IPS-20b (cell line): ENCODE results near the gene NTN4.
"Not testable (repeated sequence)": the region's sequence is repeated elsewhere in the genome, so short reads cannot be mapped to it uniquely, and the experiment has no call there.

Experiments used
- H3K27ac ChIP-seq: one replicate; pipeline ENCODE4 v1.5.1; 2013; ENCODE audit warnings: low read length
- H3K27me3 ChIP-seq: 2 replicates; pipeline ENCODE4 v1.6.1; 2013; ENCODE audit warnings: mild to moderate bottlenecking, low read length, inconsistent platforms; ENCODE audit not compliant: insufficient read depth
- H3K36me3 ChIP-seq: 2 replicates; pipeline ENCODE4 v1.6.1; 2013; ENCODE audit warnings: low read depth, mild to moderate bottlenecking, inconsistent platforms, low read length, moderate library complexity; ENCODE audit not compliant: insufficient read depth
- H3K4me1 ChIP-seq: 2 replicates; pipeline ENCODE4 v1.6.1; 2013; ENCODE audit warnings: mild to moderate bottlenecking, control low read depth, inconsistent platforms, low read length, moderate library complexity; ENCODE audit not compliant: insufficient read depth
- H3K4me3 ChIP-seq: 2 replicates; pipeline ENCODE4 v1.5.1; 2013; ENCODE audit warnings: mild to moderate bottlenecking, low read length, inconsistent platforms
- H3K9ac ChIP-seq: 2 replicates; pipeline ENCODE4 v1.6.1; 2013; ENCODE audit warnings: low read depth, mild to moderate bottlenecking, inconsistent platforms, low read length, moderate library complexity
- H3K9me3 ChIP-seq: 2 replicates; pipeline ENCODE4 v1.6.1; 2013; ENCODE audit warnings: mild to moderate bottlenecking, low read depth, low read length, inconsistent platforms; ENCODE audit not compliant: insufficient read depth

The NTN4 gene

GRCh38 chr12:95766356-95767019 is 24.1 kb downstream of the NTN4 start:
- no peak overlapping the region for H3K4me3 ChIP-seq
- H3K36me3 ChIP-seq, result no peaks in the 10 kb centered on the region
- H3K27ac ChIP-seq, result no peak overlapping the region
- H3K27me3 ChIP-seq, result no peaks in the 10 kb centered on the region
- no peaks in the 10 kb centered on the region for H3K4me1 ChIP-seq
- no peaks in the 10 kb centered on the region for H3K9me3 ChIP-seq
- no peak overlapping the region for H3K9ac ChIP-seq

- Histone ChIP-seq H3K4me3 (no peak overlapping the region), H3K4me1 (no peaks in the 10 kb centered on the region), H3K27me3 (no peaks in the 10 kb centered on the region), H3K27ac (no peak overlapping the region), H3K9me3 (no peaks in the 10 kb centered on the region), H3K9ac (no peak overlapping the region), H3K36me3 (no peaks in the 10 kb centered on the region)
Observed at GRCh38 chr12:95764848-95765247, 25.7 kb downstream of the NTN4 start.

- Histone ChIP-seq H3K9ac (no peak overlapping the region), H3K27me3 (no peaks in the 10 kb centered on the region), H3K36me3 (no peaks in the 10 kb centered on the region), H3K4me3 (no peak overlapping the region), H3K4me1 (no peaks in the 10 kb centered on the region), H3K9me3 (no peaks in the 10 kb centered on the region; the same call in 1 of the 2 replicates), H3K27ac (no peak overlapping the region)
Observed at GRCh38 chr12:95763809-95764253, 26.7 kb downstream of the NTN4 start.

GRCh38 chr12:95762123-95762785 is 28.3 kb downstream of the NTN4 start:
- H3K4me3 ChIP-seq, result no peak overlapping the region
- H3K9me3 ChIP-seq, result no peaks in the 10 kb centered on the region; the same call in 1 of the 2 replicates
- no peak overlapping the region for H3K9ac ChIP-seq
- no peak overlapping the region for H3K27ac ChIP-seq
- H3K27me3 ChIP-seq, result no peaks in the 10 kb centered on the region
- no peaks in the 10 kb centered on the region for H3K36me3 ChIP-seq
- no peaks in the 10 kb centered on the region for H3K4me1 ChIP-seq

- Histone ChIP-seq H3K4me3 (no peak overlapping the region), H3K9ac (no peak overlapping the region), H3K27ac (no peak overlapping the region), H3K36me3 (no peaks in the 10 kb centered on the region), H3K4me1 (peaks cover 8% of the 10 kb centered on the region), H3K27me3 (no peaks in the 10 kb centered on the region), H3K9me3 (no peaks in the 10 kb centered on the region; the same call in 1 of the 2 replicates)
Observed at GRCh38 chr12:95760371-95760770, 30.2 kb downstream of the NTN4 start.

- Histone ChIP-seq H3K4me3 (no peak overlapping the region), H3K9me3 (no peaks in the 10 kb centered on the region; the same call in 1 of the 2 replicates), H3K27ac (no peak overlapping the region), H3K36me3 (no peaks in the 10 kb centered on the region), H3K4me1 (peaks cover 14% of the 10 kb centered on the region), H3K9ac (no peak overlapping the region), H3K27me3 (no peaks in the 10 kb centered on the region)
Observed at GRCh38 chr12:95759718-95760117, 30.8 kb downstream of the NTN4 start.

- no peaks in the 10 kb centered on the region for H3K36me3 ChIP-seq
- H3K4me3 ChIP-seq, result no peak overlapping the region
- no peaks in the 10 kb centered on the region for H3K27me3 ChIP-seq
- no peak overlapping the region for H3K9ac ChIP-seq
- H3K9me3 ChIP-seq, result no peaks in the 10 kb centered on the region; the same call in 1 of the 2 replicates
- H3K27ac ChIP-seq, result no peak overlapping the region
- peaks cover 16% of the 10 kb centered on the region for H3K4me1 ChIP-seq
Observed at GRCh38 chr12:95759039-95759438, 31.5 kb downstream of the NTN4 start.

- no peak overlapping the region for H3K4me3 ChIP-seq
- no peaks in the 10 kb centered on the region for H3K27me3 ChIP-seq
- no peak overlapping the region for H3K27ac ChIP-seq
- no peak overlapping the region for H3K9ac ChIP-seq
- peaks cover 16% of the 10 kb centered on the region for H3K4me1 ChIP-seq
- no peaks in the 10 kb centered on the region for H3K36me3 ChIP-seq
- H3K9me3 ChIP-seq, result no peaks in the 10 kb centered on the region; the same call in 1 of the 2 replicates
Observed at GRCh38 chr12:95756362-95756761, 34.2 kb downstream of the NTN4 start.

- Histone ChIP-seq H3K27ac (no peak overlapping the region), H3K9me3 (no peaks in the 10 kb centered on the region; the same call in 1 of the 2 replicates), H3K36me3 (no peaks in the 10 kb centered on the region), H3K4me1 (peaks cover 16% of the 10 kb centered on the region), H3K27me3 (no peaks in the 10 kb centered on the region), H3K4me3 (no peak overlapping the region; the same call in 1 of the 2 replicates), H3K9ac (no peak overlapping the region)
Observed at GRCh38 chr12:95755261-95755865, 35.2 kb downstream of the NTN4 start.

GRCh38 chr12:95746062-95746461 is 44.5 kb downstream of the NTN4 start:
- H3K4me1 ChIP-seq, H3K36me3 ChIP-seq, H3K9me3 ChIP-seq, H3K4me3 ChIP-seq, H3K27me3 ChIP-seq, H3K27ac ChIP-seq, H3K9ac ChIP-seq: not testable (repeated sequence)

- H3K27ac ChIP-seq, result no peak overlapping the region
- no peaks in the 10 kb centered on the region for H3K36me3 ChIP-seq
- H3K9me3 ChIP-seq, result no peaks in the 10 kb centered on the region
- H3K9ac ChIP-seq, result no peak overlapping the region
- no peak overlapping the region for H3K4me3 ChIP-seq
- H3K4me1 ChIP-seq, result no peaks in the 10 kb centered on the region
- H3K27me3 ChIP-seq, result no peaks in the 10 kb centered on the region
Observed at GRCh38 chr12:95742586-95742985, 48.0 kb downstream of the NTN4 start.

- no peaks in the 10 kb centered on the region for H3K27me3 ChIP-seq
- H3K4me3 ChIP-seq, result no peak overlapping the region
- no peak overlapping the region for H3K9ac ChIP-seq
- H3K9me3 ChIP-seq, result no peaks in the 10 kb centered on the region
- no peak overlapping the region for H3K27ac ChIP-seq
- H3K36me3 ChIP-seq, result no peaks in the 10 kb centered on the region
- H3K4me1 ChIP-seq, result no peaks in the 10 kb centered on the region
Observed at GRCh38 chr12:95741635-95742034, 48.9 kb downstream of the NTN4 start.
